OCI-LY3 (cell line): ENCODE data around the gene TRAPPC4.

Experiments
- EZH2phosphoT487 ChIP-seq: fragments of 200-600 bp; shearing (Covaris generic); IDR thresholded peaks from 2 replicates; pipeline ENCODE4 v1.6.1; 2018; ENCODE audit warnings: antibody characterized with exemption, mixed run types, low read depth
- TF ChIP-seq, protein P1 (sequence below): fragments of 200-600, 300-600 bp; sonication (generic); IDR thresholded peaks from 2 replicates; pipeline ENCODE4 v1.5.1; 2014; ENCODE audit warnings: antibody characterized with exemption, low read length, low read depth

DNA sequence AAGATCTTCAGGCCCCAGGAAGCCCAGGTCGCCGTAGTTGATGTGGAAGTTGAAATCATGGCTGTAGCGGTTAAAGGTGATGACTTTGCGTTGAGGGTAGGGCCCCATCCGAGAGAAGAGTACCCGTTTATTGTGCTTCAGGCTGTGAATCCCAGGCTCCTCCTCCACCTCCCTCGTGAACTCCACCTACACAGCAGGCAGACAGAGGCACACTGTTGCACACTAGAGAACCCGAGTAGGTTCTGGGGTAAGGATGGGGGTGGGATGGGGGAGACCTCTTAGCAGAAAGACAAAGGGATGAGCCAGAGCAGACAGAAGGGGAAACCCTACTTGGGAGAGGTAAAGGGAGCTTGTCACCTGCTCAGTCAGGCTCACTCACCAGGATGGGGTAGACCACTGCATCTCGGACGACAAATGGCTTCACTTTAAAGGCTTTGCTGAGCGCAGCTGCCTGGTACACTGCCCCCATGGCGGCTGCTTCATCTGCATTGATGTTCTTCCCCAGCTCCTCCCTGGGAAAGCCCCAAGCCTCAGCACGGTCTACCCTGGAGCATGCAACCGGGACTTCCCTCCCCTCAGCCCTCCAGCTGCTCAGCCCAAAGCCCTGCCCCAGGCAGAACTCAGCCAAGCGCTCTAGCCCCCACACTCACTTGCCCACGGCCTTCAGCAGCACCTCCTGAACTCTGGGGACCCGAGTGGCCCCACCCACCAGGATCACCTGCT lies 33.0 kb downstream of the TRAPPC4 start:
- TF ChIP-seq, protein P1, sequence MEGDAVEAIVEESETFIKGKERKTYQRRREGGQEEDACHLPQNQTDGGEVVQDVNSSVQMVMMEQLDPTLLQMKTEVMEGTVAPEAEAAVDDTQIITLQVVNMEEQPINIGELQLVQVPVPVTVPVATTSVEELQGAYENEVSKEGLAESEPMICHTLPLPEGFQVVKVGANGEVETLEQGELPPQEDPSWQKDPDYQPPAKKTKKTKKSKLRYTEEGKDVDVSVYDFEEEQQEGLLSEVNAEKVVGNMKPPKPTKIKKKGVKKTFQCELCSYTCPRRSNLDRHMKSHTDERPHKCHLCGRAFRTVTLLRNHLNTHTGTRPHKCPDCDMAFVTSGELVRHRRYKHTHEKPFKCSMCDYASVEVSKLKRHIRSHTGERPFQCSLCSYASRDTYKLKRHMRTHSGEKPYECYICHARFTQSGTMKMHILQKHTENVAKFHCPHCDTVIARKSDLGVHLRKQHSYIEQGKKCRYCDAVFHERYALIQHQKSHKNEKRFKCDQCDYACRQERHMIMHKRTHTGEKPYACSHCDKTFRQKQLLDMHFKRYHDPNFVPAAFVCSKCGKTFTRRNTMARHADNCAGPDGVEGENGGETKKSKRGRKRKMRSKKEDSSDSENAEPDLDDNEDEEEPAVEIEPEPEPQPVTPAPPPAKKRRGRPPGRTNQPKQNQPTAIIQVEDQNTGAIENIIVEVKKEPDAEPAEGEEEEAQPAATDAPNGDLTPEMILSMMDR, result no peak
- no peak for TF ChIP-seq EZH2phosphoT487
